OCI-LY7 (cell line): Measurements from ENCODE around the gene ENAH.

Experiments
- CTCF ChIP-seq: fragments of 200-600 bp; sonication (generic); conservative IDR thresholded peaks from 2 replicates; pipeline ENCODE4 v1.5.1; 2014; ENCODE audit warnings: mild to moderate bottlenecking, antibody characterized with exemption, low read length, moderate library complexity, mixed read lengths
- EZH2phosphoT487 ChIP-seq: fragments of 200-600 bp; sonication (generic); IDR thresholded peaks from 2 replicates; pipeline ENCODE4 v1.6.1; 2018; ENCODE audit warnings: low read depth, borderline replicate concordance, mild to moderate bottlenecking, mixed run types, antibody characterized with exemption, low read length, moderate library complexity, mixed read lengths

GRCh38 chr1:225486856-225487255 is 166.1 kb downstream of the ENAH start:
- TF ChIP-seq CTCF (no peak), EZH2phosphoT487 (no peak)
